SK-N-SH (cell line): Measurements from ENCODE around the gene CCN5. TPM values are rescaled to one million over a fixed set of nuclear protein-coding genes. Genes with fewer than 3 reads are reported as not detected.

Experiments
- CTCF ChIA-PET: fragments of 300-600, 350-600 bp; formaldehyde crosslinking; extraction: SDS; loops from one replicate; lab custom pipeline; 2021; lab: Yijun Ruan, JAX
- POLR2A ChIA-PET: fragments of 350-600 bp; sonication (Branson Sonifier 250); formaldehyde crosslinking; extraction: SDS; loops from one replicate; lab custom pipeline; 2020; ENCODE audit warnings: antibody characterized with exemption, inconsistent platforms; lab: Yijun Ruan, JAX
- DNase-seq: peaks from one replicate; pipeline ENCODE4 v3.0.0; 2012
- H2AFZ ChIP-seq: fragments of 200-600 bp; sonication (generic); 2 replicates; pipeline ENCODE4 v1.8.1; 2016; ENCODE audit warnings: antibody characterized with exemption, mild to moderate bottlenecking, low read depth
- H3F3A ChIP-seq: fragments of 200-600 bp; sonication (generic); replicated peaks from 2 replicates; pipeline ENCODE3; 2016; ENCODE audit warnings: antibody characterized with exemption, mild to moderate bottlenecking; ENCODE audit not compliant: insufficient read depth
- H3K27ac ChIP-seq, 2 experiments: fragments of 200-500 bp in 1 of 2; fragments of 200-600 bp in 1 of 2; sonication (Bioruptor generic) in 1 of 2; sonication (generic), shearing (Covaris generic) in 1 of 2; 2 replicates each; pipeline versions ENCODE4 v1.5.1 to v1.6.1; 2014 to 2016; ENCODE audit warnings: low read depth in 2 of 2, inconsistent platforms in 1 of 2, low read length in 1 of 2, mild to moderate bottlenecking in 1 of 2, mixed read lengths in 1 of 2
- H3K27me3 ChIP-seq: fragments of 200-600 bp; sonication (generic), shearing (Covaris generic); 2 replicates; pipeline ENCODE4 v1.6.1; 2016; ENCODE audit warnings: mixed run types; ENCODE audit not compliant: insufficient read depth
- H3K36me3 ChIP-seq, 2 experiments: fragments of 200-500 bp in 1 of 2; fragments of 200-600 bp in 1 of 2; sonication (Bioruptor generic) in 1 of 2; sonication (generic) in 1 of 2; replicated peaks in 1 of 2; 2 replicates each; pipeline versions ENCODE3 to v1.5.1; 2014 to 2016; ENCODE audit warnings: low read length in 1 of 2, mild to moderate bottlenecking in 1 of 2; ENCODE audit not compliant: insufficient read depth in 2 of 2, control insufficient read depth in 1 of 2
- H3K4me1 ChIP-seq, 2 experiments: fragments of 200-500 bp in 1 of 2; fragments of 200-600 bp in 1 of 2; sonication (Bioruptor generic) in 1 of 2; sonication (generic), shearing (Covaris generic) in 1 of 2; 2 replicates each; pipeline versions ENCODE4 v1.5.1 to v1.6.1; 2014 to 2016; ENCODE audit warnings: low read depth in 1 of 2, low read length in 1 of 2, mixed run types in 1 of 2; ENCODE audit not compliant: insufficient read depth in 2 of 2, control insufficient read depth in 1 of 2
- H3K4me2 ChIP-seq: fragments of 200-600 bp; sonication (generic), shearing (Covaris generic); 2 replicates; pipeline ENCODE4 v1.6.1; 2017; ENCODE audit warnings: mixed run types
- H3K4me3 ChIP-seq, 2 experiments: fragments of 200-500 bp in 1 of 2; fragments of 200-600 bp in 1 of 2; sonication (Bioruptor generic) in 1 of 2; sonication (generic), shearing (Covaris generic) in 1 of 2; 2 replicates each; pipeline versions ENCODE4 v1.5.1 to v1.8.1; 2014 to 2016; ENCODE audit warnings: low read depth in 2 of 2, inconsistent platforms in 1 of 2, low read length in 1 of 2, mild to moderate bottlenecking in 1 of 2, mixed read lengths in 1 of 2, moderate library complexity in 1 of 2
- H3K79me2 ChIP-seq: fragments of 200-600 bp; sonication (generic); 2 replicates; pipeline ENCODE4 v1.8.1; 2017; ENCODE audit warnings: mild to moderate bottlenecking; ENCODE audit not compliant: insufficient read depth
- H3K9ac ChIP-seq: fragments of 200-600 bp; sonication (generic); 2 replicates; pipeline ENCODE4 v1.6.1; 2017; ENCODE audit warnings: mixed run types
- H3K9me2 ChIP-seq: fragments of 200-600 bp; sonication (generic); 2 replicates; pipeline ENCODE4 v1.6.1; 2017; ENCODE audit warnings: mixed run types
- H3K9me3 ChIP-seq: fragments of 200-600 bp; sonication (generic); 2 replicates; pipeline ENCODE4 v1.6.1; 2017; ENCODE audit warnings: mixed run types, mild to moderate bottlenecking, moderate library complexity
- H4K20me1 ChIP-seq: fragments of 200-600 bp; sonication (generic); 2 replicates; pipeline ENCODE4 v1.6.1; 2017; ENCODE audit warnings: mild to moderate bottlenecking, mixed run types; ENCODE audit not compliant: insufficient read depth
- CHD2 ChIP-seq: fragments of 150-350 bp; IDR thresholded peaks from 2 replicates; pipeline ENCODE4 v1.6.1; 2018; ENCODE audit warnings: low read length; ENCODE audit not compliant: partially characterized antibody
- ELF1 ChIP-seq: IDR thresholded peaks from 2 replicates; pipeline ENCODE4 v1.4.0; 2012
- MAX ChIP-seq: IDR thresholded peaks from 2 replicates; pipeline ENCODE4 v1.4.0; 2012; ENCODE audit warnings: low read depth
- NFIC ChIP-seq: IDR thresholded peaks from 2 replicates; pipeline ENCODE4 v1.4.0; 2012; ENCODE audit warnings: borderline replicate concordance
- PBX3 ChIP-seq: IDR thresholded peaks from 2 replicates; pipeline ENCODE4; 2012
- REST ChIP-seq: IDR thresholded peaks from 2 replicates; pipeline ENCODE4 v1.6.1; 2012; ENCODE audit warnings: mild to moderate bottlenecking, low read depth, low read length, moderate library complexity
- RFX5 ChIP-seq: IDR thresholded peaks from 2 replicates; pipeline ENCODE4 v1.6.1; 2012; ENCODE audit warnings: mild to moderate bottlenecking, improper control_type of control experiment, low read length
- RXRA ChIP-seq: IDR thresholded peaks from 2 replicates; pipeline ENCODE4 v1.4.0; 2012; ENCODE audit warnings: low read depth, mild to moderate bottlenecking, borderline replicate concordance
- SMC3 ChIP-seq: IDR thresholded peaks from 2 replicates; pipeline ENCODE4 v1.6.1; 2012; ENCODE audit warnings: low read depth, low read length, improper control_type of control experiment
- TCF12 ChIP-seq: IDR thresholded peaks from 2 replicates; pipeline ENCODE4 v1.4.0; 2012
- TEAD4 ChIP-seq: IDR thresholded peaks from 2 replicates; pipeline ENCODE4 v1.4.0; 2012; ENCODE audit warnings: mild to moderate bottlenecking, borderline replicate concordance; ENCODE audit not compliant: insufficient read depth
- USF1 ChIP-seq: IDR thresholded peaks from 2 replicates; pipeline ENCODE4 v1.4.0; 2012; ENCODE audit warnings: low read depth, borderline replicate concordance
- WGBS: methylation state at CpG from one replicate; pipeline ENCODE4 v1.1.6; 2017; ENCODE audit warnings: low lambda C conversion rate; 5-methylcytosine and 5-hydroxymethylcytosine counted together
- polyA plus RNA-seq, 3 experiments: library from polyadenylated mRNA; depleted of rRNA; stranded (reverse); fragments of >200 nt; gene quantifications; 2 replicates each; pipeline ENCODE4 v1.2.3, GENCODE V29; 2012

Gene CCN5
- polyA plus RNA-seq, 1 of the 3 experiments (the other 2 are of a cell fraction) = 0.05 TPM

- Histone ChIP-seq H3K9ac (peak overlapping the region; percentile 55), H3K4me3 (peak overlapping the region in 1 of 2 experiments; percentile 1; a peak in 1 of 4 replicates), H3K4me2 (peak overlapping the region; percentile 53), H3F3A (peaks cover 21% of the 10 kb centered on the region), H3K27ac (peak overlapping the region; percentile 53 to 91; a peak in 3 of 4 replicates), H3K27me3 (no peaks in the 10 kb centered on the region), H4K20me1 (no peaks in the 10 kb centered on the region), H3K79me2 (no peaks in the 10 kb centered on the region), H3K9me2 (no peaks in the 10 kb centered on the region), H3K36me3 (no peaks in the 10 kb centered on the region), H3K4me1 (peaks cover 6 to 19% of the 10 kb centered on the region in 2 experiments; a peak in 3 of 4 replicates), H3K9me3 (no peaks in the 10 kb centered on the region), H2AFZ (0 out of 2 replicates have a peak overlapping the region, but pooled peaks have one; percentile 19)
- WGBS = 8% methylated on average over 2 of the region's 7 CpGs
- ChIA-PET CTCF (interaction anchor here (0.6 to 10.6 kb wide), 3 partner anchors 31 to 100 kb away, joined by 3 to 79 read pairs (median 3); no protein-coding TSS in a partner anchor), POLR2A (no interaction called here)
- peak; percentile 48; the same call in 1 of the 2 replicates for TF ChIP-seq PBX3
- peak; percentile 59 for TF ChIP-seq MAX
- no peak for TF ChIP-seq TCF12
- peak; percentile 30 for TF ChIP-seq CHD2
- TF ChIP-seq SMC3 = no peak
- TF ChIP-seq ELF1 = no peak
- TF ChIP-seq REST = no peak
- peak; percentile 64 for TF ChIP-seq NFIC
- no peak for TF ChIP-seq TEAD4
- no peak; the same call in 1 of the 2 replicates for TF ChIP-seq RXRA
- no peak for TF ChIP-seq RFX5
- no peak for TF ChIP-seq USF1
- DNase-seq = peak; percentile 62
Observed at GRCh38 chr20:44720621-44720996, 5.4 kb downstream of the CCN5 start.
